K562 (cell line): Measurements from ENCODE around the gene INSYN2B. TPM values are rescaled to one million over a fixed set of nuclear protein-coding genes. Genes with fewer than 3 reads are reported as not detected.

Experiments
- ATAC-seq: fragments of 200-7000 bp; cut with Tn5 transposase; 3 replicates; pipeline ENCODE4 v1.9.1; 2020; ENCODE audit warnings: moderate library complexity
- BruUV-seq: library from RNA; stranded (reverse); fragments of 400-500 nt; replicated peaks from 2 replicates; lab custom pipeline; 2021; lab: Mats Ljungman, UMichigan
- CTCF ChIA-PET: fragments of 300-600 bp; formaldehyde crosslinking; extraction: SDS; loops from one replicate; lab custom pipeline; 2021; ENCODE audit warnings: low intra/inter-chr PET ratio; lab: Yijun Ruan, JAX
- POLR2A ChIA-PET: fragments of 300-600, 350-650 bp; sonication (Branson Sonifier 250); formaldehyde crosslinking; extraction: SDS; loops from one replicate; lab custom pipeline; 2021; ENCODE audit warnings: antibody characterized with exemption, inconsistent platforms; lab: Yijun Ruan, JAX
- DNase-seq, 4 experiments: peaks; one replicate each; pipeline versions ENCODE4 v3.0.0 to v3.0.0-alpha.2; 2011 to 2018; ENCODE audit warnings: low spot score in 3 of 4, mixed read lengths in 3 of 4; ENCODE audit errors: extremely low read depth in 1 of 4
- FAIRE-seq: peaks from 2 replicates; lab custom pipeline; 2011; peaks lifted over from hg19 to GRCh38; lab: Jason Lieb, UNC
- H2AFZ ChIP-seq: 2 replicates; pipeline ENCODE4 v1.6.0; 2011; ENCODE audit warnings: low read depth, low read length, control low read depth, inconsistent platforms
- H3K27ac ChIP-seq: fragments of 200-600 bp; 3 replicates; pipeline ENCODE4 v1.8.0; 2011; ENCODE audit warnings: low read depth, mild to moderate bottlenecking, control low read depth, inconsistent platforms, low read length, moderate library complexity, mixed read lengths; ENCODE audit errors: extremely low read depth
- H3K27me3 ChIP-seq, 2 experiments: fragments of 300-600 bp in 1 of 2; 2 replicates in 1 of 2; 3 replicates in 1 of 2; pipeline versions ENCODE4 v1.6.0 to v1.8.0; 2011; ENCODE audit warnings: inconsistent platforms in 2 of 2, low read length in 2 of 2, mild to moderate bottlenecking in 1 of 2, mixed read lengths in 1 of 2, moderate library complexity in 1 of 2; ENCODE audit not compliant: control insufficient read depth in 2 of 2, insufficient read depth in 2 of 2
- H3K36me3 ChIP-seq: fragments of 300-600 bp; 3 replicates; pipeline ENCODE4 v1.8.0; 2011; ENCODE audit warnings: mild to moderate bottlenecking, low read length, inconsistent platforms; ENCODE audit not compliant: control insufficient read depth, insufficient read depth
- H3K4me1 ChIP-seq, 2 experiments: fragments of 200-600 bp in 1 of 2; replicated peaks in 1 of 2; 2 replicates in 1 of 2; 3 replicates in 1 of 2; pipeline versions ENCODE4 v1.5.1 to v1.8.0; 2011; ENCODE audit warnings: inconsistent platforms in 2 of 2, low read length in 2 of 2, mild to moderate bottlenecking in 1 of 2, mixed read lengths in 1 of 2, moderate library complexity in 1 of 2; ENCODE audit not compliant: control insufficient read depth in 2 of 2, insufficient read depth in 2 of 2
- H3K4me2 ChIP-seq: 2 replicates; pipeline ENCODE4 v1.6.1; 2011; ENCODE audit warnings: low read length, control low read depth, inconsistent platforms, mixed read lengths; ENCODE audit not compliant: insufficient read depth
- H3K4me3 ChIP-seq: fragments of 200-600 bp; sonication (generic), shearing (Covaris generic); 2 replicates; pipeline ENCODE4 v1.5.1; 2016; ENCODE audit warnings: control low read depth, inconsistent platforms
- H3K79me2 ChIP-seq: fragments of 200-600 bp; 3 replicates; pipeline ENCODE4 v1.8.0; 2011; ENCODE audit warnings: low read length, inconsistent platforms; ENCODE audit not compliant: control insufficient read depth, insufficient read depth
- H3K9ac ChIP-seq, 2 experiments: 2 replicates each; pipeline versions ENCODE4 v1.6.0 to v1.6.1; 2011; ENCODE audit warnings: low read depth in 2 of 2, low read length in 2 of 2, control low read depth in 1 of 2, inconsistent platforms in 1 of 2, mild to moderate bottlenecking in 1 of 2, mixed read lengths in 1 of 2; ENCODE audit not compliant: insufficient read depth in 1 of 2
- H3K9me1 ChIP-seq: one replicate; pipeline ENCODE4 v1.6.0; 2011; ENCODE audit warnings: inconsistent platforms, mild to moderate bottlenecking, low read length, moderate library complexity; ENCODE audit not compliant: control insufficient read depth, insufficient read depth
- H3K9me3 ChIP-seq: replicated peaks from 2 replicates; pipeline ENCODE4 v1.5.1; 2011; ENCODE audit warnings: low read depth, low read length, inconsistent platforms; ENCODE audit not compliant: control insufficient read depth, insufficient read depth
- H4K20me1 ChIP-seq: replicated peaks from 2 replicates; pipeline ENCODE4 v1.6.1; 2011; ENCODE audit warnings: low read length, inconsistent platforms, mixed read lengths; ENCODE audit not compliant: control insufficient read depth, insufficient read depth
- DPF2 ChIP-seq: fragments of 450-650 bp; IDR thresholded peaks from 2 replicates; pipeline ENCODE4 v1.6.1; 2016
- E2F6 ChIP-seq, 2 experiments: IDR thresholded peaks; 2 replicates each; pipeline ENCODE4 v1.6.1; 2011; ENCODE audit warnings: borderline replicate concordance in 1 of 2, control low read depth in 1 of 2, low read depth in 1 of 2, low read length in 1 of 2, mild to moderate bottlenecking in 1 of 2, mixed read lengths in 1 of 2, moderate library complexity in 1 of 2; ENCODE audit not compliant: insufficient read depth in 1 of 2, insufficient read length in 1 of 2, poor library complexity in 1 of 2, severe bottlenecking in 1 of 2; ENCODE audit errors: extremely low read depth in 1 of 2
- ETV1 ChIP-seq: fragments of 450-650 bp; conservative IDR thresholded peaks from 2 replicates; pipeline ENCODE4 v1.6.1; 2016; ENCODE audit warnings: missing genetic modification characterization, control low read depth, low read depth, missing compliant biosample characterization
- GATAD2A ChIP-seq: fragments of 450-650 bp; IDR thresholded peaks from 2 replicates; pipeline ENCODE4 v1.6.1; 2017
- GTF2A2 ChIP-seq: IDR thresholded peaks from 2 replicates; pipeline ENCODE4 v1.6.1; 2016; ENCODE audit warnings: mild to moderate bottlenecking, missing genetic modification characterization, missing compliant biosample characterization
- HDAC1 ChIP-seq, 2 experiments: fragments of 450-650 bp; IDR thresholded peaks; 2 replicates each; pipeline ENCODE4 v1.6.1; 2016 to 2017; ENCODE audit warnings: inconsistent platforms in 1 of 2, mild to moderate bottlenecking in 1 of 2, moderate library complexity in 1 of 2
- NKRF ChIP-seq: fragments of 450-650 bp; IDR thresholded peaks from 2 replicates; pipeline ENCODE4 v1.6.1; 2016; ENCODE audit warnings: borderline replicate concordance
- ZBTB11 ChIP-seq, 3 experiments: fragments of 200-800 bp in 1 of 3; fragments of 250-450 bp in 1 of 3; fragments of 450-650 bp in 1 of 3; sonication (Bioruptor Pico) in 1 of 3; sonication (Bioruptor generic) in 1 of 3; formaldehyde crosslinking in 1 of 3; IDR thresholded peaks; 2 replicates each; pipeline versions ENCODE4 v1.6.1 to v1.8.0; 2016 to 2022; ENCODE audit warnings: mild to moderate bottlenecking in 2 of 3, missing genetic modification characterization in 2 of 3, missing compliant biosample characterization in 1 of 3, moderate library complexity in 1 of 3
- ZBTB2 ChIP-seq: fragments of 450-650 bp; IDR thresholded peaks from 2 replicates; pipeline ENCODE4 v1.6.1; 2016; ENCODE audit warnings: antibody characterized with exemption
- ZBTB33 ChIP-seq: sonication (generic); formaldehyde crosslinking; IDR thresholded peaks from 2 replicates; pipeline ENCODE4 v1.8.1; 2023; ENCODE audit warnings: mild to moderate bottlenecking, missing genetic modification reagents
- ZNF224 ChIP-seq: sonication (generic); formaldehyde crosslinking; IDR thresholded peaks from 2 replicates; pipeline ENCODE4 v1.8.0; 2022; ENCODE audit warnings: mild to moderate bottlenecking, missing genetic modification reagents
- ZNF408 ChIP-seq: fragments of 250-450 bp; sonication (Bioruptor Pico); IDR thresholded peaks from 2 replicates; pipeline ENCODE4 v1.4.0; 2020; ENCODE audit warnings: low read depth, mild to moderate bottlenecking, moderate library complexity
- WGBS: fragments of 100-300 bp; shearing (Covaris generic); methylation state at CpG from one replicate; pipeline ENCODE4 v1.1.6; 2016; ENCODE audit warnings: low coverage, mixed read lengths; ENCODE audit not compliant: insufficient coverage; ENCODE audit errors: missing lambda C conversion rate; 5-methylcytosine and 5-hydroxymethylcytosine counted together
- in situ Hi-C: fragments of 300-500 bp; cut with MboI; formaldehyde crosslinking; loops from 4 replicates; pipeline ENCODE4 v1.15.0; 2018; ENCODE audit warnings: inconsistent platforms, mixed read lengths
- intact Hi-C: fragments of 100-400 bp; cut with micrococcal nuclease; formaldehyde crosslinking; loops from 2 replicates; pipeline ENCODE4 v1.14.2; 2022
- polyA plus RNA-seq, 8 experiments: library from polyadenylated mRNA; depleted of rRNA in 4 of 8; stranded (reverse) in 5 of 8; unstranded in 3 of 8; fragments of >200 nt; fragmentation: Nextera tagmentation in 2 of 8; fragmentation: Illumina TruSeq in 1 of 8; extraction: Ambion mirVana in 2 of 8; extraction: Trizol in 1 of 8; gene quantifications; 2 replicates each; pipeline versions ENCODE4 v1.2.1 to v1.2.3, GENCODE V29; 2011 to 2014; ENCODE audit warnings: inconsistent platforms in 1 of 8, missing spikeins in 1 of 8
- total RNA-seq, 7 experiments: library from RNA; depleted of rRNA in 6 of 7; stranded (reverse); fragments of >200 nt in 6 of 7; fragmentation: Illumina TruSeq in 2 of 7; extraction: Trizol in 2 of 7; gene quantifications; 2 replicates each; pipeline versions ENCODE4 v1.2.1 to v1.2.3, GENCODE V29; 2011 to 2021; ENCODE audit warnings: low replicate concordance in 1 of 7

The INSYN2B gene
- total and polyA plus RNA-seq, 9 of the 15 experiments (the other 6 are each of a cell fraction or from before 2014, with no cell fraction given), result not detected

- Histone ChIP-seq H3K4me3 (no peak overlapping the region), H4K20me1 (no peaks in the 10 kb centered on the region), H3K27ac (no peak overlapping the region), H3K4me2 (no peak overlapping the region), H3K36me3 (no peaks in the 10 kb centered on the region), H3K9ac (no peak overlapping the region), H2AFZ (no peak overlapping the region), H3K9me1 (no peaks in the 10 kb centered on the region), H3K27me3 (no peaks in the 10 kb centered on the region), H3K9me3 (no peaks in the 10 kb centered on the region), H3K4me1 (no peaks in the 10 kb centered on the region), H3K79me2 (no peaks in the 10 kb centered on the region)
- no peak for ATAC-seq
- intact Hi-C loops (no loop called here), in situ Hi-C loops (no loop called here)
- 8% methylated on average over 2 of the region's 2 CpGs for WGBS
- DNase-seq, result no peak
- no peak for FAIRE-seq
- ChIA-PET CTCF (no interaction called here), POLR2A (no interaction called here)
- no TSS peak for BruUV-seq
- no peak for TF ChIP-seq NKRF
- no peak for TF ChIP-seq ZNF224 (CRISPR knock-in tag)
- TF ChIP-seq HDAC1 (IDR thresholded peaks at IDR 0.05), result no peak
- TF ChIP-seq DPF2, result no peak
- no peak for TF ChIP-seq GATAD2A
- TF ChIP-seq ETV1 (tag), result no peak
- TF ChIP-seq E2F6 (IDR thresholded peaks at IDR 0.05; ENCODE audit: borderline replicate concordance in 1 of 2, extremely low read depth in 1 of 2, insufficient read depth in 1 of 2, insufficient read length in 1 of 2, low read depth in 1 of 2, low read length in 1 of 2, poor library complexity in 1 of 2, severe bottlenecking in 1 of 2), result no peak
- TF ChIP-seq GTF2A2 (tag), result no peak
- TF ChIP-seq ZBTB2, result no peak
- TF ChIP-seq ZBTB11 (CRISPR knock-in tag; IDR thresholded peaks at IDR 0.05), result no peak
- no peak for TF ChIP-seq ZNF408
- no peak for TF ChIP-seq ZBTB33 (CRISPR knock-in tag)
Observed at GRCh38 chr5:170011751-170012150, 31.5 kb upstream of the INSYN2B start.
